HEK293 (cell line): ENCODE measurements around the gene ANAPC2.

Experiments used
- CTCF ChIA-PET: fragments of 350-600 bp; formaldehyde crosslinking; extraction: SDS; loops from one replicate; lab custom pipeline; 2021; ENCODE audit warnings: antibody characterized with exemption; lab: Yijun Ruan, JAX
- POLR2A ChIA-PET: fragments of 300-600 bp; formaldehyde crosslinking; extraction: SDS; loops from one replicate; lab custom pipeline; 2020; ENCODE audit warnings: antibody characterized with exemption, inconsistent platforms; lab: Yijun Ruan, JAX
- H3K27ac ChIP-seq: fragments of 200-500 bp; sonication (Bioruptor generic); 2 replicates; pipeline ENCODE4 v1.5.1; 2014; ENCODE audit warnings: low read depth, low read length, control low read depth, inconsistent platforms; ENCODE audit errors: extremely low read depth
- H3K36me3 ChIP-seq, 2 experiments: fragments of 200-500 bp in 1 of 2; sonication (Bioruptor generic) in 1 of 2; 1 replicate in 1 of 2; 2 replicates in 1 of 2; pipeline ENCODE4 v1.5.1; 2014 to 2017; ENCODE audit warnings: inconsistent platforms in 2 of 2, low read length in 2 of 2; ENCODE audit not compliant: control insufficient read depth in 2 of 2, insufficient read depth in 1 of 2
- H3K4me1 ChIP-seq: fragments of 200-500 bp; sonication (Bioruptor generic); 2 replicates; pipeline ENCODE4 v1.5.1; 2014; ENCODE audit warnings: mild to moderate bottlenecking, low read length, inconsistent platforms; ENCODE audit not compliant: control insufficient read depth, insufficient read depth
- H3K4me3 ChIP-seq: 2 replicates; pipeline ENCODE4 v1.5.1; 2011; ENCODE audit warnings: low read depth, mild to moderate bottlenecking, control low read depth, low read length, moderate library complexity
- H3K9me3 ChIP-seq: fragments of 200-500 bp; sonication (Bioruptor generic); 2 replicates; pipeline ENCODE4 v1.5.1; 2014; ENCODE audit warnings: low read depth, low read length, inconsistent platforms; ENCODE audit not compliant: control insufficient read depth, insufficient read depth
- GLI2 ChIP-seq: fragments of 450-650 bp; formaldehyde crosslinking; IDR thresholded peaks from 2 replicates; pipeline ENCODE4; 2017; ENCODE audit warnings: missing biosample characterization, missing genetic modification characterization, low read depth, borderline replicate concordance
- IKZF3 ChIP-seq: fragments of 450-650 bp; IDR thresholded peaks from 2 replicates; pipeline ENCODE4 v1.5.0; 2018; ENCODE audit warnings: missing biosample characterization, mild to moderate bottlenecking, missing genetic modification characterization, moderate library complexity
- KLF1 ChIP-seq: fragments of 450-650 bp; formaldehyde crosslinking; IDR thresholded peaks from 2 replicates; pipeline ENCODE4 v1.5.1; 2016; ENCODE audit warnings: missing biosample characterization, missing genetic modification characterization
- SP2 ChIP-seq: fragments of 450-650 bp; formaldehyde crosslinking; IDR thresholded peaks from 2 replicates; pipeline ENCODE4 v1.5.1; 2016; ENCODE audit warnings: missing biosample characterization, missing genetic modification characterization
- SP3 ChIP-seq: fragments of 450-650 bp; formaldehyde crosslinking; IDR thresholded peaks from 2 replicates; pipeline ENCODE4 v1.5.1; 2016; ENCODE audit warnings: missing biosample characterization, missing genetic modification characterization
- ZBTB17 ChIP-seq: fragments of 450-650 bp; formaldehyde crosslinking; IDR thresholded peaks from 2 replicates; pipeline ENCODE4 v1.5.1; 2016; ENCODE audit warnings: missing biosample characterization, missing genetic modification characterization
- ZBTB8A ChIP-seq: fragments of 450-650 bp; formaldehyde crosslinking; IDR thresholded peaks from 2 replicates; pipeline ENCODE4 v1.5.1; 2016; ENCODE audit warnings: missing biosample characterization, missing genetic modification characterization
- ZFP3 ChIP-seq: fragments of 450-650 bp; formaldehyde crosslinking; IDR thresholded peaks from 2 replicates; pipeline ENCODE4 v1.5.1; 2016; ENCODE audit warnings: low read depth, missing biosample characterization, missing genetic modification characterization
- ZNF138 ChIP-seq: fragments of 450-650 bp; formaldehyde crosslinking; IDR thresholded peaks from 2 replicates; pipeline ENCODE4 v1.5.1; 2016; ENCODE audit warnings: missing biosample characterization, missing genetic modification characterization, borderline replicate concordance
- ZNF335 ChIP-seq: fragments of 450-650 bp; formaldehyde crosslinking; conservative IDR thresholded peaks from 2 replicates; pipeline ENCODE4 v1.5.1; 2016; ENCODE audit warnings: missing biosample characterization, missing genetic modification characterization
- ZNF394 ChIP-seq: fragments of 450-650 bp; formaldehyde crosslinking; IDR thresholded peaks from 2 replicates; pipeline ENCODE4 v1.5.1; 2016; ENCODE audit warnings: missing biosample characterization, missing genetic modification characterization, mild to moderate bottlenecking, moderate library complexity, borderline replicate concordance
- ZNF473 ChIP-seq: fragments of 450-650 bp; formaldehyde crosslinking; IDR thresholded peaks from 2 replicates; pipeline ENCODE4 v1.5.1; 2017; ENCODE audit warnings: missing biosample characterization, missing genetic modification characterization
- ZNF600 ChIP-seq: fragments of 450-650 bp; formaldehyde crosslinking; IDR thresholded peaks from 2 replicates; pipeline ENCODE4 v1.5.1; 2016; ENCODE audit warnings: missing biosample characterization, missing genetic modification characterization
- ZNF768 ChIP-seq: fragments of 450-650 bp; formaldehyde crosslinking; IDR thresholded peaks from 2 replicates; pipeline ENCODE4 v1.5.1; 2018; ENCODE audit warnings: missing biosample characterization, mild to moderate bottlenecking, missing genetic modification characterization
- ZSCAN23 ChIP-seq: fragments of 450-650 bp; formaldehyde crosslinking; IDR thresholded peaks from 2 replicates; pipeline ENCODE4 v1.5.1; 2016; ENCODE audit warnings: missing biosample characterization, missing genetic modification characterization
- TF ChIP-seq, protein P1 (sequence below): fragments of 450-650 bp; formaldehyde crosslinking; IDR thresholded peaks from 2 replicates; pipeline ENCODE4 v1.5.1; 2017; ENCODE audit warnings: missing biosample characterization, missing genetic modification characterization
- TF ChIP-seq, protein P2 (sequence below): fragments of 450-650 bp; formaldehyde crosslinking; optimal IDR thresholded peaks from 2 replicates; pipeline ENCODE3; 2016; ENCODE audit warnings: missing biosample characterization, mild to moderate bottlenecking, missing genetic modification characterization

Gene ANAPC2

DNA sequence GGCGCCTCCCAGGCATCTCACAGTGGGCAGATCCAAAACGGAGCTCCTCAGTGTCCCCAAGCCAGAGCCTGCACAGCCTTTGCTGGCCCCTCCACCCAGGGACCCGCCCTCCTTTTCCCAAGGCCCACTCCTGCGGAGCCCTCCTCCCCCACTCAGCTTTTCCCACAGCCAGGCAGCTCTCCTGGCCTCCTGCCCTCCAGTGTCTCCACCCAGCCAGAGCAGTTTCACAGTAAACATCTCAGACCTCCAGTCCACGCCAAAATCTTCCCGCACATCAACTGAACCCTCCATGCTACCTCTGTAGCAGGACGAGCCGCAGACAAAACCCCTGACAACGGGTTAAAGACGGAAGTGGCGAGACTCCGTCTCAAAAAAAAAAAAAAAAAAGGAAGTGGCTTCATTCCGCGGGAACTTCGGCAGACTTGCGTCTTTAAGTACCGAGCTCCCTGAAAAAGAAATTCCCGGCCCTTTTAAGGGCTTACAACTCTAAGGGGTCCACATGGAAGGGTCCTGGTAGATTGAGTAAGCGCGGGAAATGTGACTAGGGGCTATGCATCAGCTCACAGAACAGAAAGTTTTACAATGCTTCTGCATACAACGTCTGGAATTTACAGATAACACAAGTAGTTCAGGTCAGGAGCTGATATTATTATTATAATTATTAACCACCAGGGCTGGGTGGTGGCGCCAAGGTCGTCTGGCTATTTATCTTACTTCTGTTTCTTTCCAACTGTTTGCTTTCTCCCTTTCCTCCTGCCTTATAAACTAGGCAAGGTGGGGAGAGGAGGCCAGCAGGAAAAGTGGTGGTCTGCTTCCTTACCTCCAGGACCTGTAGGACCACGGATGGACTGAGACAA lies 60.8 kb downstream of the ANAPC2 start:
- Histone ChIP-seq H3K9me3 (no peaks in the 10 kb centered on the region), H3K36me3 (no peaks in the 10 kb centered on the region)
- POLR2A ChIA-PET, result interaction anchor here (0.5 to 4.8 kb wide), 6 partner anchors 44 to 133 kb away, joined by 3 to 53 read pairs (median 7); partner anchors contain the start of genes LRRC26, TMEM210, TPRN and TUBB4B
- 0 out of 2 replicates have a peak, but pooled peaks have one; percentile 29 for TF ChIP-seq ZNF335 (tag by site-specific recombination)
- TF ChIP-seq ZNF768, result no peak
- TF ChIP-seq, protein P1, sequence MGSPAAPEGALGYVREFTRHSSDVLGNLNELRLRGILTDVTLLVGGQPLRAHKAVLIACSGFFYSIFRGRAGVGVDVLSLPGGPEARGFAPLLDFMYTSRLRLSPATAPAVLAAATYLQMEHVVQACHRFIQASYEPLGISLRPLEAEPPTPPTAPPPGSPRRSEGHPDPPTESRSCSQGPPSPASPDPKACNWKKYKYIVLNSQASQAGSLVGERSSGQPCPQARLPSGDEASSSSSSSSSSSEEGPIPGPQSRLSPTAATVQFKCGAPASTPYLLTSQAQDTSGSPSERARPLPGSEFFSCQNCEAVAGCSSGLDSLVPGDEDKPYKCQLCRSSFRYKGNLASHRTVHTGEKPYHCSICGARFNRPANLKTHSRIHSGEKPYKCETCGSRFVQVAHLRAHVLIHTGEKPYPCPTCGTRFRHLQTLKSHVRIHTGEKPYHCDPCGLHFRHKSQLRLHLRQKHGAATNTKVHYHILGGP (tag by site-specific recombination), result no peak
- TF ChIP-seq ZSCAN23 (tag by site-specific recombination), result no peak
- no peak for TF ChIP-seq ZNF473
- TF ChIP-seq ZFP3 (tag by site-specific recombination), result no peak
- no peak for TF ChIP-seq ZBTB17 (tag by site-specific recombination)
- TF ChIP-seq SP3 (tag by site-specific recombination), result no peak
- peak; percentile 60 for TF ChIP-seq ZBTB8A (tag by site-specific recombination)
- TF ChIP-seq ZNF138, result no peak
- TF ChIP-seq, protein P2, sequence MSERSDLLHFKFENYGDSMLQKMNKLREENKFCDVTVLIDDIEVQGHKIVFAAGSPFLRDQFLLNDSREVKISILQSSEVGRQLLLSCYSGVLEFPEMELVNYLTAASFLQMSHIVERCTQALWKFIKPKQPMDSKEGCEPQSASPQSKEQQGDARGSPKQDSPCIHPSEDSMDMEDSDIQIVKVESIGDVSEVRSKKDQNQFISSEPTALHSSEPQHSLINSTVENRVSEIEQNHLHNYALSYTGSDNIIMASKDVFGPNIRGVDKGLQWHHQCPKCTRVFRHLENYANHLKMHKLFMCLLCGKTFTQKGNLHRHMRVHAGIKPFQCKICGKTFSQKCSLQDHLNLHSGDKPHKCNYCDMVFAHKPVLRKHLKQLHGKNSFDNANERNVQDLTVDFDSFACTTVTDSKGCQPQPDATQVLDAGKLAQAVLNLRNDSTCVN (tag by site-specific recombination), result peak; percentile 18
- peak; percentile 46; the same call in 1 of the 2 replicates for TF ChIP-seq KLF1 (tag by site-specific recombination)
- peak; percentile 60; the same call in 1 of the 2 replicates for TF ChIP-seq IKZF3 (tag by site-specific recombination)
- TF ChIP-seq ZNF394 (tag by site-specific recombination), result peak; percentile 37; the same call in 1 of the 2 replicates
- TF ChIP-seq ZNF600 (tag by site-specific recombination), result peak; percentile 84
- TF ChIP-seq SP2 (tag by site-specific recombination), result peak; percentile 48
- TF ChIP-seq, all 188 proteins: peak for 8
- H3K27ac ChIP-seq, result no peak overlapping the region
- CTCF ChIA-PET, result interaction anchor here (0.6 to 2.4 kb wide), 6 partner anchors 25 to 367 kb away, joined by 3 to 14 read pairs (median 4); no protein-coding TSS in a partner anchor
- H3K4me3 ChIP-seq, result no peak overlapping the region
- no peaks in the 10 kb centered on the region for H3K4me1 ChIP-seq

DNA sequence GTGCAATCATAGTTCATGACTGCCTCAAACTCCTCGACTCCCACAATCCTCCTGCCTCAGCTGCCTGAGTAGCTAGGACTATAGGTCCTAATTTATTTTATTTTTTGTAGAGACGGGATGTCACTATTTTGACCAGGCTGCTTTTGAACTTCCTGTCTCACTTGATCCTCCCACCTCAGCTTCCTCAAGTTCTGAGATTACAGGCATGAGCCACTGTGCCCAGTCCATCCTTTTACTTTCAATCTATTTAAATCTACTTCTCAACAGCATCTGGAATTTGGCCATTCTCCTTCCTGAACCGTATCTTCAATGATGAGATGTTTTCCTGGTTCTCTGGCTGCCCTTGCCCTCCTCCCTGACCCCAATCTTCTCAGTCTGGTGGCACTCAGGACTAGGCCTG lies 61.6 kb downstream of the ANAPC2 start:
- H3K36me3 ChIP-seq, result no peaks in the 10 kb centered on the region
- POLR2A ChIA-PET, result interaction anchor here (1.1 to 2.0 kb wide), 3 partner anchors 94 to 114 kb away, joined by 3 to 8 read pairs (median 5); partner anchors contain the start of gene TUBB4B
- CTCF ChIA-PET, result interaction anchor here (2.4 kb wide), 1 partner anchor 110 kb away, joined by 14 read pairs; no protein-coding TSS in a partner anchor
- no peaks in the 10 kb centered on the region for H3K4me1 ChIP-seq
- TF ChIP-seq GLI2 (tag by site-specific recombination), result no peak
- no peak overlapping the region for H3K4me3 ChIP-seq
- H3K9me3 ChIP-seq, result no peaks in the 10 kb centered on the region
- no peak overlapping the region for H3K27ac ChIP-seq
